ENCODE data around the gene P2RY14.

Gene P2RY14

GRCh38 chr3:151278230-151278629, at the start of gene P2RY14:
Gene P2RY14, minus strand, starts transcription at chr3:151278542. Its CDS starts 64,226 bp downstream, at chr3:151214316.
- POLR2A ChIA-PET, result no interaction called here
- TF ChIP-seq CTCF (IDR thresholded peaks at IDR 0.05; ENCODE audit: control extremely low read depth, extremely low read depth, low read depth, missing control alignments), result no peak
- no peak for DNase-seq (ENCODE audit: extremely low spot score)
- CTCF ChIA-PET, result interaction anchor here (0.8 to 9.1 kb wide), 9 partner anchors 9 to 133 kb away, joined by 3 to 120 read pairs (median 6); no protein-coding TSS in a partner anchor

- peak; percentile 16 for DNase-seq (ENCODE audit: extremely low spot score)
- POLR2A ChIA-PET, result no interaction called here
- TF ChIP-seq CTCF (IDR thresholded peaks at IDR 0.05; ENCODE audit: control extremely low read depth, extremely low read depth, low read depth, missing control alignments), result peak; percentile 42
- CTCF ChIA-PET, result interaction anchor here (0.6 to 2.5 kb wide), 18 partner anchors 9 to 1075 kb away, joined by 3 to 19 read pairs (median 4); partner anchors contain the start of gene GPR87
Measured at GRCh38 chr3:151327571-151328198, 49.3 kb upstream of the P2RY14 start.

GRCh38 chr3:151322511-151322910, 44.2 kb upstream of the P2RY14 start:
- DNase-seq (ENCODE audit: extremely low spot score), result no peak
- POLR2A ChIA-PET, result no interaction called here
- CTCF ChIA-PET, result interaction anchor here (1.0 to 1.4 kb wide), 2 partner anchors 13 to 154 kb away, joined by 3 read pairs; no protein-coding TSS in a partner anchor
- TF ChIP-seq CTCF (IDR thresholded peaks at IDR 0.05; ENCODE audit: control extremely low read depth, extremely low read depth, low read depth, missing control alignments), result no peak

- DNase-seq (ENCODE audit: extremely low spot score), result no peak
- CTCF ChIA-PET, result interaction anchor here (0.7 to 1.3 kb wide), 5 partner anchors 8 to 153 kb away, joined by 3 to 6 read pairs (median 4); no protein-coding TSS in a partner anchor
Measured at GRCh38 chr3:151321526-151321925, 43.2 kb upstream of the P2RY14 start.

GRCh38 chr3:151320131-151320530, 41.8 kb upstream of the P2RY14 start:
- POLR2A ChIA-PET, result no interaction called here
- DNase-seq (ENCODE audit: extremely low spot score), result no peak
- CTCF ChIA-PET, result no interaction called here
- TF ChIP-seq CTCF (IDR thresholded peaks at IDR 0.05; ENCODE audit: control extremely low read depth, extremely low read depth, low read depth, missing control alignments), result no peak

More at GRCh38 chr3:151321526-151321925, 43.2 kb upstream of the P2RY14 start:
- no peak for TF ChIP-seq CTCF (IDR thresholded peaks at IDR 0.05; ENCODE audit: control extremely low read depth, extremely low read depth, low read depth, missing control alignments)
- POLR2A ChIA-PET, result no interaction called here

- no peak for DNase-seq (ENCODE audit: extremely low spot score)
- no peak for TF ChIP-seq CTCF (IDR thresholded peaks at IDR 0.05; ENCODE audit: control extremely low read depth, extremely low read depth, low read depth, missing control alignments)
- POLR2A ChIA-PET, result no interaction called here
- CTCF ChIA-PET, result interaction anchor here (1.1 to 1.5 kb wide), 3 partner anchors 8 to 27 kb away, joined by 3 to 6 read pairs (median 5); no protein-coding TSS in a partner anchor
Measured at GRCh38 chr3:151319628-151320027, 41.3 kb upstream of the P2RY14 start.
